Measurements from ENCODE around the gene TTC34.

TTC34 gene

GRCh38 chr1:2635361-2636010 is 166.0 kb downstream of the TTC34 start:
- peaks cover 39% of the 10 kb centered on the region for H3K27me3 ChIP-seq (ENCODE audit: control insufficient read depth, insufficient read depth, low read length)
- no peaks in the 10 kb centered on the region for H3K36me3 ChIP-seq (ENCODE audit: control insufficient read depth, insufficient read depth, low read length)
- peaks cover 4% of the 10 kb centered on the region for H3K9me3 ChIP-seq (ENCODE audit: control insufficient read depth, low read length)
- H3K4me1 ChIP-seq (ENCODE audit: control insufficient read depth, insufficient read depth, low read length), result no peaks in the 10 kb centered on the region
- H3K4me3 ChIP-seq (ENCODE audit: low read length), result no peak overlapping the region
- no peak overlapping the region for H3K9ac ChIP-seq (ENCODE audit: low read length)

- peaks cover 4% of the 10 kb centered on the region for H3K9me3 ChIP-seq (ENCODE audit: control insufficient read depth, low read length)
- no peak overlapping the region for H3K9ac ChIP-seq (ENCODE audit: low read length)
- no peaks in the 10 kb centered on the region for H3K36me3 ChIP-seq (ENCODE audit: control insufficient read depth, insufficient read depth, low read length)
- no peak overlapping the region for H3K4me3 ChIP-seq (ENCODE audit: low read length)
- no peaks in the 10 kb centered on the region for H3K4me1 ChIP-seq (ENCODE audit: control insufficient read depth, insufficient read depth, low read length)
- peaks cover 45% of the 10 kb centered on the region for H3K27me3 ChIP-seq (ENCODE audit: control insufficient read depth, insufficient read depth, low read length)
Measured at GRCh38 chr1:2633936-2634491, 167.5 kb downstream of the TTC34 start.

GRCh38 chr1:2633366-2633935 is 168.0 kb downstream of the TTC34 start:
- no peaks in the 10 kb centered on the region for H3K4me1 ChIP-seq (ENCODE audit: control insufficient read depth, insufficient read depth, low read length)
- no peak overlapping the region for H3K9ac ChIP-seq (ENCODE audit: low read length)
- H3K4me3 ChIP-seq (ENCODE audit: low read length), result no peak overlapping the region
- peaks cover 4% of the 10 kb centered on the region for H3K9me3 ChIP-seq (ENCODE audit: control insufficient read depth, low read length)
- H3K36me3 ChIP-seq (ENCODE audit: control insufficient read depth, insufficient read depth, low read length), result no peaks in the 10 kb centered on the region
- H3K27me3 ChIP-seq (ENCODE audit: control insufficient read depth, insufficient read depth, low read length), result peaks cover 45% of the 10 kb centered on the region

- Histone ChIP-seq H3K27me3 (ENCODE audit: control insufficient read depth, insufficient read depth, low read length) (peaks cover 47% of the 10 kb centered on the region), H3K36me3 (ENCODE audit: control insufficient read depth, insufficient read depth, low read length) (no peaks in the 10 kb centered on the region), H3K9me3 (ENCODE audit: control insufficient read depth, low read length) (peaks cover 4% of the 10 kb centered on the region), H3K9ac (ENCODE audit: low read length) (no peak within 1 kb of the TSS), H3K4me3 (ENCODE audit: low read length) (no peak within 1 kb of the TSS), H3K4me1 (ENCODE audit: control insufficient read depth, insufficient read depth, low read length) (no peaks in the 10 kb centered on the region)
Measured at GRCh38 chr1:2632561-2633361, 168.7 kb downstream of the TTC34 start, which contains the start of gene MMEL1. Gene MMEL1, minus strand, starts transcription at chr1:2633016. Its CDS starts 3,532 bp downstream, at chr1:2629484.

GRCh38 chr1:2632051-2632430 is 169.5 kb downstream of the TTC34 start:
- Histone ChIP-seq H3K27me3 (ENCODE audit: control insufficient read depth, insufficient read depth, low read length) (peaks cover 50% of the 10 kb centered on the region), H3K9ac (ENCODE audit: low read length) (no peak overlapping the region), H3K4me1 (ENCODE audit: control insufficient read depth, insufficient read depth, low read length) (no peaks in the 10 kb centered on the region), H3K4me3 (ENCODE audit: low read length) (no peak overlapping the region), H3K9me3 (ENCODE audit: control insufficient read depth, low read length) (peaks cover 4% of the 10 kb centered on the region), H3K36me3 (ENCODE audit: control insufficient read depth, insufficient read depth, low read length) (no peaks in the 10 kb centered on the region)

- H3K27me3 ChIP-seq (ENCODE audit: control insufficient read depth, insufficient read depth, low read length), result peaks cover 45% of the 10 kb centered on the region
- no peak overlapping the region for H3K9ac ChIP-seq (ENCODE audit: low read length)
- H3K4me1 ChIP-seq (ENCODE audit: control insufficient read depth, insufficient read depth, low read length), result no peaks in the 10 kb centered on the region
Measured at GRCh38 chr1:2631136-2632050, 170.1 kb downstream of the TTC34 start.

GRCh38 chr1:2630498-2631135 is 170.9 kb downstream of the TTC34 start:
- H3K27me3 ChIP-seq (ENCODE audit: control insufficient read depth, insufficient read depth, low read length), result peaks cover 50% of the 10 kb centered on the region
- no peaks in the 10 kb centered on the region for H3K36me3 ChIP-seq (ENCODE audit: control insufficient read depth, insufficient read depth, low read length)
- no peaks in the 10 kb centered on the region for H3K4me1 ChIP-seq (ENCODE audit: control insufficient read depth, insufficient read depth, low read length)
- H3K9ac ChIP-seq (ENCODE audit: low read length), result no peak overlapping the region
- no peaks in the 10 kb centered on the region for H3K9me3 ChIP-seq (ENCODE audit: control insufficient read depth, low read length)
- H3K4me3 ChIP-seq (ENCODE audit: low read length), result no peak overlapping the region

More at GRCh38 chr1:2631136-2632050, 170.1 kb downstream of the TTC34 start:
- Histone ChIP-seq H3K4me3 (ENCODE audit: low read length) (no peak overlapping the region), H3K36me3 (ENCODE audit: control insufficient read depth, insufficient read depth, low read length) (no peaks in the 10 kb centered on the region), H3K9me3 (ENCODE audit: control insufficient read depth, low read length) (no peaks in the 10 kb centered on the region)

- H3K36me3 ChIP-seq (ENCODE audit: control insufficient read depth, insufficient read depth, low read length), result no peaks in the 10 kb centered on the region
- no peaks in the 10 kb centered on the region for H3K9me3 ChIP-seq (ENCODE audit: control insufficient read depth, low read length)
- no peak overlapping the region for H3K4me3 ChIP-seq (ENCODE audit: low read length)
- no peaks in the 10 kb centered on the region for H3K4me1 ChIP-seq (ENCODE audit: control insufficient read depth, insufficient read depth, low read length)
- no peak overlapping the region for H3K9ac ChIP-seq (ENCODE audit: low read length)
- H3K27me3 ChIP-seq (ENCODE audit: control insufficient read depth, insufficient read depth, low read length), result peaks cover 50% of the 10 kb centered on the region
Measured at GRCh38 chr1:2629627-2630497, 171.6 kb downstream of the TTC34 start.

GRCh38 chr1:2628933-2629626 is 172.4 kb downstream of the TTC34 start:
- H3K9ac ChIP-seq (ENCODE audit: low read length), result no peak overlapping the region
- peaks cover 48% of the 10 kb centered on the region for H3K27me3 ChIP-seq (ENCODE audit: control insufficient read depth, insufficient read depth, low read length)
- H3K9me3 ChIP-seq (ENCODE audit: control insufficient read depth, low read length), result no peaks in the 10 kb centered on the region
- H3K36me3 ChIP-seq (ENCODE audit: control insufficient read depth, insufficient read depth, low read length), result no peaks in the 10 kb centered on the region
- H3K4me1 ChIP-seq (ENCODE audit: control insufficient read depth, insufficient read depth, low read length), result no peaks in the 10 kb centered on the region
- no peak overlapping the region for H3K4me3 ChIP-seq (ENCODE audit: low read length)
